NCI-H1105 treated with DMSO at 0.1 percent for 48 hours (cell line): ENCODE results near the gene MEG3.
A peak's percentile ranks its signal among the peaks of the same experiment; 100 is the strongest.

Experiments used
- DNase-seq: peaks from one replicate; lab custom pipeline; 2025; lab: John Stamatoyannopoulos, UW

The MEG3 gene

DNA sequence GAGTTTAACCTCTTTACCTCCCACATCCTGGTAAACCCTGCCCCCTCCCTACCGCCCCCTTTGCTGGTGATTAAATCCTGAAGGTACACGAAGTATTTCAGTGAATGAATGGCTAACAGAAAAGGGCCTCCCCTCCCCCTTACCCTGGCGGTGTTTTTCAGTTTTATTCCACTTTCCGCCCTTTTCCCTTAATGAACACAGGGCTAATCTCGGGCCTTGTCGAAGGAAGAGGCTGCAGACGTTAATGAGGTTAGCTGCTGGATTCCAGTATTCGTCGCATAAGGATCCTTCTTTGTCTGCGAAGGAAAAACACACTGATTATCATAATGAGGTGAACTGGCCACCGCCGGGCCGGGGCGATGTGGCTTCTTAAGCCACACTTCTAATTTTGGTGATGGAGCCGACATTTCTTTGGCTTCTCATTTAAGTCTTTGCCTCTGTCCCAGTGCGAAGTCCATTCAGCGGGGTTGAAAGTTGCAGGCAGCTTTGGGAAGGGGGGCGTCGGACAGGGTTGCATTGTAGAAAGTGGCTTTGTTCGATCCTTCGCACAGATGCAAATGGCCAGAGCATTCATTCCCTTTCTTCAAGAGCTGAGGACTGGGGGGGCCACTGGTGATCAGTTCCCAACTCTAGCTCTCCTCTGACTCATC, 6.5 kb downstream of the MEG3 start:
- DNase-seq: no peak

DNA sequence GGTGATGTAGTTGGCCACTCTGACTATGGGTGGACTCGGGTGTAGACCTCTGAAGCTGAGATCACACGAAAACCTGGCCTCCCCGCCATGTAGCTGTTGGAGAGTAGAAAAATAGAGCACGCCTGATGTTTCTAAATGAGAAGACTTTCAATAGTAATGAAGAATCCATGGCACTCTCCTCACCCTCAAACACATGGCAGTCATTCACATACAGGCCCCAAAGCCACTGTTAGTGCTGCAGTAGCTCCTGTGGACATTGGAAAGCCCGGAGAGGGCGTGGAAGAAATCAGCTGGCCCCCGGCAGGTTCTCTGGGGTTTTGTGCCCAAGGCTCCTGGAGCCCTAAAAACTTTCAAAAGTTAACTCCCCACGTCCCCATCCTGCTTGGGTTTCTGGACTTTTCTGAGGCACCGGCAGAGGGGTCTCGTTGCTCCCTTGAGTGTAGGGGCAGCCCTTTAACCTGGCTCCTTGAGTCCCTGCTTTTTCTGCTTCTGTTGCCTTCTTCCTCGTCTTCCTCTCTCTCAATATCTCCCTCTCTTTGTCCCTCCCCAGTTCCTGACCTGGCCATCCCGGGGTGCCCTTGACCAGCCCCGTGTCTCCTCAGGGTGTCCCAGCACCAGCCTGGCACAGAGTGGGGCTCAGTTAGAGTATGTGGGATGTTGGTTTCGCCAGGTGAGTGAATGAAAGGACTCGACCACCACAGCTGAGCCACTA, 8.3 kb downstream of the MEG3 start:
- no peak for DNase-seq

DNA sequence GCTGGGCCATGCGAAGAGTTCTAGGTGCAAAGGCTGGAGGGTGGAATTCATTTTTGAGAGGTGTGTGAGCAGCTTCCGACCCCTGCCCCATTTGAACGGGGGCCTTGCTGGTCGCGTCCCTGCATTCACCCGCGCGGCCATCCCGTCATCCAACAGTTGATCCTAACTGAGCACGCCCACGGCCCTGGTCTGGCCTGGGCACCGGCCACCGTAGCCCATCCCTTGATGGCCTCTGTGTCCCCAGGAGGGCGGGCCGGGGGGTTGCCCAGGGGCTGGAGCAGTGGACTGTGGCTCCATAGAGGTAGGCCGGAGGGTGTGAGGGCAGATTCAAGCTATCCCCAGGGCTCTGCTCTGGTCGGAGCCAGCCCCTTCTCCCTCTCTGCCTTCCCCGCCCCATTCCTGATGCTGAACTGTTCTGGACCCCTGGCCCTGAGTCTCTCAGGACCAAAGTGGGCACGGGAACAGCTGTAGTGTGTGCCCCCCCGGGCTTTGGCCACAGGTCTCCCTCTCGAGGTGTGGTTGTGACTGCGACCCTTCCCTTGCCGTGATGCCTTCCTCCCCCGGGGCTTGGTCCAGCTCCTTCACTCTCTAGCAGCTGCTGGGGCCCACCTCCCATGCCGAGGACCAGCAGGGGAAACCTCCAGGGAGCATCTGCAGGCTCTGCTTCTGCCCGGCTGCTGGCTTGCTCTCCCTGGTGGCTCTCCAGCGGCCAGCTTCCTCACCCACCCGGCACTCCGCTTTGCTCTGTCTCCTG, 9.1 kb downstream of the MEG3 start:
- no peak for DNase-seq

DNA sequence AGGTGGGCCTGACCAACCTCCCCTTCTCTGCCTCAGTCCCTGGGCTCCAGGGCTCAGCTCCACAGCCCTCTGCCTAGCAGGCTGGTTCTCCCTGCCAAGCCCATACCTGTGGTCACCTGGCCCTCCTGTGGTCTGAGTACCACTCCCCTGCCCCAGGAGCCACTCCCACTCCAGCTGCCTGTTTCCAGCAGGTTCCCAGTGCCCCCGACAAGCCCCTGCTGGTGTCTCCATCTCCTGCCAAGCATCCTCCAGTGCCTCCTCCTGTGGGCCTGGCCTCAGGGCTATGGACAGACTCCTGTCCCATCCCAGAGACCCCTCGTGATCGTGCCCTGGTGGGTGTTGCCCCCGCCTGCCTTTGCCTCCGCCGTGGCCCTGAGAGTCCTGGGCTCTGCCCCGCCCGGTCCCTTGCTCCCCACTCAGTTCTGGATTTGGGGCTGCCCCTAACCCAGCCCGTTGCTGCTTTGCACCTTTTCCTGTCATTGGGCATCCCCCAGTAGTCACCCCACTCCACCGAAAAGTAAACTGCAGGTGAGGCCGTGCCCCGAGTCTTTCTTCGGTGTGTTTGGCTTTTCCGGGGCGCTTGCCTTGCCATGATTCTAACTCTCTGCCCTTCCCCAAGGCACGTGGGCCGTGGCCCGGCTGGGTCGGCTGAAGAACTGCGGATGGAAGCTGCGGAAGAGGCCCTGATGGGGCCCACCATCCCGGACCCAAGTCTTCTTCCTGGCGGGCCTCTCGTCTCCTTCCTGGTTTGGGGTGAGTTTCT, 9.8 kb downstream of the MEG3 start:
- no peak for DNase-seq

DNA sequence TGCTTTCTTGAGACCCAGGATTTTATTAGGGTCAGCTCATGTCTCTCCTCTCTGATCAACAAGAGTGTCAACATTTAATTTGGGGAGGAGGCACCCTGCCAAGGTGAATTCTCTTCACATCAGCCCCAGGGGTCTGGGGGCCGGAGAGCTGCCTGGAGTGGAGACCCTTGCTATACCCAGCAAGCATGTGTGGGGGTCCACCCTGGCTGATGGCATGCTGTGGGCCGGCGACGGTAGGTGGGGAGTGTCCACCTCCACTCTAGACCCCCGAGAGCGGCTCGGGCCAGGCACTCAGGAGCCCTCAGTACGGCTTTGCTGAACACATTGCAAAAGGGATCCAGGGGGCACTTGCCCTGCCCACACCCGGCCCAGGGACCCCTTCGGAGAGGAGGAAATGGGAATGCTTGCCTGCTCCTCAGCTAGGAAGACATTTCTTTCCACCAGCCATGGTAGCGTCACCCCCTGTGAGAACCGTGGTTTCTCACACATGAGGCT, 10.4 kb downstream of the MEG3 start:
- no peak for DNase-seq

DNA sequence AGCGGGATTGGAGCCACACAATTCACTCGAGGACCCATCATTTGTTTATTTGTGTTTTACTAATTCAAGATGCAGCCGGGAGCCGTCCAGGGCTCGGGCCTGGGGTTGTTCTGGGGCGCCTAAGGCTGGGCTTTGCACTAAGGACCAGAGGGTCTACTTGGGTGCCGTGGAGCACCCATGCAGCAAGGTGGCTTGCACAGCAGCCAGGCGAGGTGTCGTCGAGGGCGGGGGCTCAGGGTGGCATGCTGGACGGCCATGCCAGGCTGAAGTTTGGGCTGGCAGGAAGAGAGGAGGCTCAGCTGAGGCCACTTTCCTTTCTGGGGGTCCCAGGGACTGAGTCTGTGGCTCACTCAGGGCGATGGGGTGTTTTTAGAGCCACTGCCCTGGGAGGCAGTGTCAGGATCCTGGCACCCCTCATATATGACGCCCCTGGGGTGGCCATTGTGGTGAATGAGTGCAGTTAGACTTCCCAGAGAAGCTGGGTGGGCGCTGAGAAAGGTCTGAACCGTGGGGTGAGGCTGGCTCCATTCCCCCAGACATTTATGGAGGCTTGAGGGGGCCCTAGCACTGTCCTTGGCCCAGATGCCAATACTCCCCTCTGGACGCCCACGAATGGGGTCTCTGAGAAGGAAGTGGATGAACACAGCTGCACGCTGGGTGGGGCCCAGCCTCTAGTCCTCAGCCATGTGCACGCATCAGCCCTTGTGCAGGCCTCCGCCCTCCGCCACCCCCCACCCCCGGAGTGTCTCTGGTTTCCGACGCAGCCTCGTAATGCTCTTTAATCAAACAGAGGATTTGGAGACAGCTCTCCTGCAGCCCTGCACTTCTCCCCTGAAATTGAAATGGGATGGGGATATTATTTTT, 11.3 kb downstream of the MEG3 start:
- no peak for DNase-seq

DNA sequence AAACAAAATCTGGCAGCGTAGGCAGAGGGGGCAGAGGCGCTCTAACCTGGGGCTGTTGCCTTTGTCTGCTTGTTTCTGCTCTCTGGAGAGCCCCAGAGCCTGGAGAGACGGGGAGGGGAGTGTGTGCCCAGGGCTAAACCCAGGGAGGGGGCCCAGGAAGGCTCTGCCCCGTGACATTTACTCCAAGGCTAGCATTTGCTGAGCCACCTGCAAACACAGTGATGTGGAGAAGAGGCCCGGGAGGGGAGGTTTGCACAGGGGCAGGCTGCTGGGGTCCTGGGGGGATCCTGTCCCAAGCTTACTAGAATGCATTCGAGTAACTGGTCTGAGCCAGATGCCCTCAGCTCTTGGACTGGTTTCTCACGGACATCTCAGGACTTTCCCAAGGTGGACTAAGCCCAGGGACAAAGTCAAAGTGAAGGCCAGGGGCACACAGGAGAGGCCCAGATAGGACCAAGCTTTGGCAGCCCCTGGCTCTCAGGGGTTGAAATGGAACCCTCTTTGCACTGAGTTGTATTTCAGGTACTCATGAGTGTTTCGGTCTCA, 12.0 kb downstream of the MEG3 start:
- DNase-seq: no peak

DNA sequence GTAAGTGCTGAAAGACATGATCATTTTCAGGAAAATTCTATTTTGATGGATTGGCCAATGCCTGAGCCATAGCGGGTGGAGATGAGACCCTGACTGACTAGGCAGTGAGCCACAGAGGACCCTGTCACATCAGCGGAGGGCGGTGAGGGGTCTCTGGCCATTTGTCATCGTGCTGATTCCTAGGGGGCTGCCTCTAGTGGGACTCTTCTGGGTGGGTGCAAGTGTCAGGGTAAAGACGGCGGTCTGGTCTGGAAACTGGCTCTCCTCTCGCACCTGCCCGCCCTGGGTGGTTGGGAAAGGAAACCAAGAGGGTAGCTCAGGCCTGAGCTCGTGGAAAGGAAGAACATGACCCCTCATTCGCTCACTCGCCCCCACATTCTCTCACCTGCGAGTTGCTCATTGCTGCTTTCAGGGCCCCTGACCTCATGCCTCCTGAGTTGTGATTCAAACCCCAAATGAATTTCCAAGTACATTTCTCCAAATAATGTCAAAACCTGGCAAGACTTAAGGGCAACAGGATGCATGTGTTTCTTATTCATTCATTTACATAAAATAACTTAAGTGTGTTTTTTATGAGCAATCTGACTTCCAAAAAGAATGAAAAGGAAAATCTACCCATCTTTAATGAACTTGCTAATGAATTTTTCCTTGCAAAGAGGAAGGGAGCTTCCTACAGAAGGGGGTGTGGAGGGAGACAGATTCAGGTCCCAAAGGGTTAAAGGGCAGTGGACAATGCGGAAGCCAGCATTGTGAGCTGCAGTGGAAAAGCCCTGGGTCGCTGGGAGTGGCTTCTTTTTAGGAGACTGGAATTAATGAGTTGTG, 12.8 kb downstream of the MEG3 start:
- DNase-seq: no peak

DNA sequence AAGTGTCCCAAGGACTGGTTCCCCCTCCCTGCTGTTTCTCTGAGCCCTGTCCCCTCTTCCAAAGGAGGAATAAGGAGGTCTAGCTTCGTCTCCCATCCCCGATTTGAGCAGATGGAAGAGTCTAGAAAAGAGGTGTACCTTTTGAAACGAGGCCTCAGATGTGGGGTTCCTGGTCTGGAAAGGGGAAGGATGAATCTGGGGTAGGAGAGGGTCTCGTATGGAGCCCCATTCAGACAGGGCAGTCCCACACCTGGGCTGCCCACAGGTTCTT, 13.3 kb downstream of the MEG3 start:
- no peak for DNase-seq

DNA sequence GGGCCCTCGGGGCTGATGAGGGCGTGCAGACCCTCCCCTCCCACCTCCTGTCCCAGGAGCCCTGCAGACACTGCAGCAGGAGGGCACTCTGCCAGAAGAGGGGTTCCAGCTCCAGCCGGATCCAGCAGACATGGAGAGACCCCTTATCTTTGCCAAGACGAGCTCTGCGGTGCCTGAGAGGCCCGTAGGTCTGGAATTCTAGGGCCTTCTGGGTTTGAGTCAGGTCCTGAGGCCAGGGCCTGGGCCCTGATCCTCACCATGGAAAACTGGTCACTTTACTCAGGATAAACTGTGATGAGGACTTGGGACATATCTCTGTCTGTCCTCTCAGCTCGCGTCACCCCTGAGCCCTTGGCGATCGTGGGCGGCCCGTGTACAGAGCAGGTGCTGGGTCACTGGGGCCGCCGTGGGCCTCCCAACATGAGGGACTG, 13.8 kb downstream of the MEG3 start:
- no peak for DNase-seq

DNA sequence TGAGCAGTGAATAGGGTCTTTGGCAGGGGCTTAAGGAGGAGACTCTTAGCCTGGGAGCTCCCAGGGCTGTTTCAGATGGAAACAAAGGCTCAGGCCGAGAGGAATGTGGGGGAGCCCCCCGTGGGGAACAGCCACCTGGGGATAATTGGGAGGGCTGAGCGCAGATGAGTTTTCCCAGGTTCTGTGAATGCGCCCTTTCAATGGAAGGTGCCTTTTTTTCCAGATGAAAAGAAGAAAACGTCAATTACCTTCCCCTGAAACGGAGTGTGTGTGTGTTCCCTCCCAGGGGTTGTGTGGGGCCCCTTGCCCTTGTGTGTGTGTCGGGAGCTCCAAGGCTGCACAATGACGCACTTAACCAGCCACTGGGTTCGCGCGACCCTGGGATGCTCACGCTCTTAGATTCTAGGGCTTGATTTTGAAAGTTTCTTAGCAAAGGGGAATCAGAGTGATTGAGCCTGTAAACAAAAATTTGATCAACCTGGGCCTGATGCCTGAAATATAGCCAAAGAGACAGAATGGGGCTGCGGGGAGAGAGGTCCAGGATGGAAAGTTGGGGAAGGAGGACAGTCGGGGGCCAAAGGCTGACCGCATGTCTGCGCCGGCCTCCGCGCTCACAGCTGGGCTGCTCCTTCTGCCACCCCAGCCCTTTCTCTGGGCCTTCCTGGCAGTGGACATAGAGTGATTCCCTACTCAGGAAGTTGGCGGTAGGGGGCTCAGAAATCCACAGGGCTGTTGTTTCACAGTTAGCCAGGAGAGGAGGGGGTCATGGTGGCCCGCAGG, 14.6 kb downstream of the MEG3 start:
- no peak for DNase-seq

DNA sequence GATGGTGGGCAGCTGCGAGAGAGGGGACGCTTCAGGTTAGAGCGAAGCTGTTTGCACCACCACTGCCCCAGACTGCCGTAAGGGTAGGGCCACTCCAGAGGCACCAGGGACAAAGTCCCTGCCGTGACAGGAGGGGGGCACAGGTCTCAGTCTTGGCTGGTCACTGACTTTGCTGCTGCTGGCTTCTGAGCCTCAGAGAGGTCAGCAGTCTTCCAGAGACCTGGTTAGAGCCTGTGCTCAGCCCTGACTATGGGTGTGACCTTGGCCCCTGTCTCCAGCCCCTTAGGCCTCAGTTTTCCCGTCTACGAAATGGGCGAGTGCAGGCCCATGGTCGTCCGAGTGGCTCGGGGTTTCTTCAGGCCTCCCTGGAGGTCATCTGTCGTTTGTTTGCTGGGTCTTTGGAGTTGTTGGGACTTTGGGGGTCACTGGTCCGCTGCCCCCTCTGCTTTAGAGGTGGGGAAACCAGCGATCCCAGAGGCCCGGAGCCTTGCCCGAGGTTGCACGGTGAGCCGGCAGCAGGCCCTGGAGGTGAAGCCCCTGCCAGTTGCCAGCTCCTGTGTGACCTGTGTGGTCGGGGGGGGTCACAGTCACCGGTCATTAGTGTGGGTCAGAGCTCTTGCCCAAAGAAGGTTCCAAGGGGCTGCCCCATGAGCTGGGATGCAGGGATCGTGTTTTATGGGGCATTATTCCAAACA, 15.3 kb downstream of the MEG3 start:
- no peak for DNase-seq

DNA sequence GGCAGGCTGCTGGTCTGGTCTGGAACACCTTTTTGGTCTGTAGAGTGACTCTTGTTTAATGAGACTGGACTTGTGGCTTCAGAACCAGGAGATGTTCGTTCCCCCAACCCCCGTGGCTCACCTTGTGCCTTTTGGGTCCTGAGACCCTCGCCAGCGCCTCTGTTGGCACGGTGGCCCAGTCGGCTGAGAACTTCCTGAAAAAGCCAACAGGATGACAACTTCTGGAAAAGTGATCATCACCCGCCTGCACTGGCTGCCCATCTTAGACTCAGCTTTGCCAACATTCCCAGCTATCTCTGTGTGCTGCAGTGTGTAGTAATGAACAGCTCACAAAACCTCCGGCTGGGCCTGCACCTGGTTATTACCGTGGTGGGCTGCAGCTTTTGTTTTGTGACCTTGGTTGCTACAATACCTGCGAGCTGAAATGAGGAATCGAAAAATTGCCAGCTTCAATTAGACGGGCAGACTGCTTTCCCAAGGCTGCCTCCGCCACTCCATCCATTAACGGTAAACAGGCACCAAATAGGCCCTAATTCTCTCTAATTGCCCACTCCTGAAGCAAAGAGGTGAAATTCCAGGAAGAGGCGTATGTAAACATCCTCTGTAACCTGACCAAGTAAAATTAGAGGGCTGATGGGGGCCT, 16.0 kb downstream of the MEG3 start:
- peak; percentile 99 for DNase-seq

DNA sequence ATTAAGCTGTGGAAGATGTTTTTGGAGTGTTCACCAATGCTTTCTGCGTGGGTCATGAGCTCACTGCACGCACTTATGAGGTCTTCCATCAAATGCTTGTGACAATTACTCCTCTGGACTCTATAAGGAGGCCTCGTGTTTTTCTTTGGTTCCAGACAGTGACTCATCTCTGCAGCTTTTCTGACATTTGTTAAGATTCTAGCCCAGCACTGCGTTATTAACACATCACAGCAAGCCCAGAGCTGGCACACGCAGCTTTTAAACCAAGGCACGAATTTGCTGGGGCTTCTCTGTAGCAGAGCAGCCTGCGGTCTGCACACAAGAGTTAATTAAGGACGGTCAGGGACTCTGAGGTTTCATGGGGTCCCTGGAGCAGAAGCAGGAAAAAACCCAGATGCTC, 16.9 kb downstream of the MEG3 start:
- DNase-seq: no peak

DNA sequence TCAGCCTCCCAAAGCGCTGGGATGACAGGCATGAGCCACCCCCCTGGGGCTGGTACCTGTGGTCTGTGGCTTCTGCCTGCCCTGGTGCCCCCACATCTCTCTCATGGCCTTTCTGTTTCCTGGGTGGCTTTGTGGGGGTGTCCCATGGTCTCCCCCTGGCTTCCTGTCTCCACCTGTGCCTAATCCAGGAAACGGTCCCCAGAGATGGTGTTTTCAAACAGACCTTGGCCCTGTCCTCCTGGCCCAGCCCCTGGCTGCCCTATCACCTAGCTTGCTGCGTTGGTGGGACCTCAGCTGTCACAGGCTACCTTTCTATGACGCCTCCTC, 18.1 kb downstream of the MEG3 start:
- no peak for DNase-seq

DNA sequence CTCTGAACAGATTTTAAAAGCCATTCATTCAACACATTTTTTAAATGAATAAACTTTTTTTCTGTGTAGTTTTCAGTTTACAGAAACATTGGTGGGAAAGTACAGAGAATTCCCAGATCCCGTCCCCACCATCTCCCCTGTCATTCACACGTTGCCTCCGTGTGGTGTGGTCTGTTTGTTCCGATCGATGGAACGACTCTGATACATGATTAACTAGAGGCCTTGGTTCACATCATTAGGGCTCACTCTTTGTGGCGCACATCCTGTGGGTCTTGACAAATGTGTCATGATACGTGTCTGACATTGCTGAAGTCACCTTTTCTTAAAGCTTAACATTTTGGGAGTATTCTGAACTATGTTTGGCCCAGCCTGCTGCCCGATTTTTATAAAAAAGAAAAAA, 18.5 kb downstream of the MEG3 start:
- no peak for DNase-seq

DNA sequence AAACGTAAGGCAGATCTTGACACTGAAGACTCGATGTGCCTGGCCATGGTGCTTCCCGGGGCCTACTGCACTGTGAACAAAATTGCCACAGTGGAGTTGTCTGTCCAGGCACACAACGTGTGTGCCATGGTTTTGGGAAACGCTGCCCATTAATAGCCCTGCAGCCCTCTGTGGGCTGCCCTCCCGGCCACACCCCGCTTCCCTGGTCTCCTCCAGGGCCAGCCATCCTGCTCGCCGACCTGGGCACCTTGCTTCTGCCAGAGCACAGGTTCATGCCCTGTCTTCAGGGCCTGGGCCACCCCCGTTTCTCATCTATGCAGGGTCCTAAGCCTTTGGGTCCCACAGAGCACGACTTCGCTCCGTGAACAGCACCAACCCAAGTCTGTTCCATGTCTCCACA, 18.9 kb downstream of the MEG3 start:
- no peak for DNase-seq

DNA sequence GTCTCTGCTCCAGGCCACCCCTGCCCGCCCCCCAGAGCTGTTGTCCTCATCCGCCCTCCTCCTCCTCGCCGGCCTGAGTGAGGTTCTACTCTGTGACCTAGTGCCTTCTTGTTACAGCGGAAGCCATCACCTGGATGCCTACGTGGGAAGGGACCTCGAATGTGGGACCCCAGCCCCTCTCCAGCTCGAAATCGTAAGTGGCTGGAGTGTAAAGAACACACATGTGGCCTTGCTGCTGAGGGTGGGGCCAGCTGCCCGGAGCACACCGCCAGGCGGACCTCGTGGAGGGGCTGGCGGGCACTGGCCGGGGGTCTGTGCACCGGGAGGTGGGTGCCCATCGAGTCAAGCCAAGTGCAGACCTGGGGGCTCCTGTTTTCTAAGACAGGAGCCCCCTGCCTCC, 19.4 kb downstream of the MEG3 start:
- DNase-seq: no peak
